Testis (tissue), 2 donors: ENCODE measurements around the gene IGSF21.

Experiments
- POLR2A ChIP-seq: fragments of 450-650 bp; IDR thresholded peaks from one replicate; pipeline ENCODE4 v1.6.1; 2017; ENCODE audit warnings: antibody characterized with exemption, mild to moderate bottlenecking, moderate library complexity
- TF ChIP-seq, protein P1 (sequence below), 3 experiments: fragments of 450-650 bp in 2 of 3; fragments of 200-600 bp in 1 of 3; sonication (generic) in 1 of 3; IDR thresholded peaks; one replicate each; pipeline ENCODE4 v1.5.1; 2016 to 2019; ENCODE audit warnings: antibody characterized with exemption in 3 of 3, mild to moderate bottlenecking in 2 of 3, moderate library complexity in 1 of 3

DNA sequence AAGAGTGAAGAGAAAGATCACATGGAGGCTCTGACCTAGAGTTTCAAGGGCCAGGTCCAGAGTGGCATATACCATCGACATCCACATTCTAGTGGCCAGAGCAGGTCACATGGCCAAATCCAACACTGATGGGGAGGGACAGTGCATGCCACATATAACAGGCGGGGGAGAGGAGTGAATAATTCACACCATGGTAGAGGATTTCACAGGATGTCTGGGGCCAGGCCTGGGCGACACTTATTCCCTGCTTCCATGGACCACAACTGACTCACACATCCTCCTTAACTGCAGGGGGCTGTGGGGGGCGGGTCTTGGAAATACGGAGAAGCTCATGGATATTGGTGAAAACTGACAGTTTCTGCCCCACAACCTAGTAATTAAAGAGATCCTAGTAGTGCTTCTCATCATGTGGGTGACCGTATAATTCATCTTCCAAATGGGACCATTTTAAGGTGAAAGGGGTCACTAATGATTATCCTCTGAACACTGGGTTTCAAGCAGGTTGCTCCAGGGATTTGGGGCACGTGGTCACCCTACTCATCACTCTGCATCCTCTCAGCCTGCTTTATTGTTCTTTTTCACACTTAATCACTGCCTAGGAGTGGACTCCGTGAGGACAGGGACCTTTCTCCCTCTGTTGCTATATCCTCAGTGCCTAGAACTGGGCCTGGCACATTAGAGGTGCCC, 44.0 kb downstream of the IGSF21 start:
- TF ChIP-seq, protein P1, sequence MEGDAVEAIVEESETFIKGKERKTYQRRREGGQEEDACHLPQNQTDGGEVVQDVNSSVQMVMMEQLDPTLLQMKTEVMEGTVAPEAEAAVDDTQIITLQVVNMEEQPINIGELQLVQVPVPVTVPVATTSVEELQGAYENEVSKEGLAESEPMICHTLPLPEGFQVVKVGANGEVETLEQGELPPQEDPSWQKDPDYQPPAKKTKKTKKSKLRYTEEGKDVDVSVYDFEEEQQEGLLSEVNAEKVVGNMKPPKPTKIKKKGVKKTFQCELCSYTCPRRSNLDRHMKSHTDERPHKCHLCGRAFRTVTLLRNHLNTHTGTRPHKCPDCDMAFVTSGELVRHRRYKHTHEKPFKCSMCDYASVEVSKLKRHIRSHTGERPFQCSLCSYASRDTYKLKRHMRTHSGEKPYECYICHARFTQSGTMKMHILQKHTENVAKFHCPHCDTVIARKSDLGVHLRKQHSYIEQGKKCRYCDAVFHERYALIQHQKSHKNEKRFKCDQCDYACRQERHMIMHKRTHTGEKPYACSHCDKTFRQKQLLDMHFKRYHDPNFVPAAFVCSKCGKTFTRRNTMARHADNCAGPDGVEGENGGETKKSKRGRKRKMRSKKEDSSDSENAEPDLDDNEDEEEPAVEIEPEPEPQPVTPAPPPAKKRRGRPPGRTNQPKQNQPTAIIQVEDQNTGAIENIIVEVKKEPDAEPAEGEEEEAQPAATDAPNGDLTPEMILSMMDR (IDR thresholded peaks at IDR 0.05): no peak
- no peak for TF ChIP-seq POLR2A
